Right lobe of liver (tissue), 6 donors: Measurements from ENCODE around the gene ALLC. TPM values are rescaled to one million over a fixed set of nuclear protein-coding genes. Genes with fewer than 3 reads are reported as not detected.

Source experiments
- ATAC-seq, 4 donors: fragments of 200-7000 bp; cut with Tn5 transposase; one replicate each; pipeline ENCODE4 v1.9.1; 2020; ENCODE audit warnings: mild to moderate bottlenecking in 4 of 4, moderate library complexity in 4 of 4
- DNase-seq, 3 donors: peaks; one replicate each; pipeline ENCODE4 v3.0.0-alpha.2; 2020
- H3K27ac ChIP-seq, 3 donors: fragments of 200-600 bp; one replicate each; pipeline ENCODE4 v1.8.0; 2022
- H3K27me3 ChIP-seq, 2 donors: fragments of 200-600 bp; one replicate each; pipeline ENCODE4 v1.8.0; 2022
- H3K36me3 ChIP-seq, 4 donors: fragments of 200-600 bp; sonication (generic) in 1 of 4; one replicate each; pipeline versions ENCODE4 v1.5.1 to v1.8.0; 2017 to 2022; ENCODE audit warnings: control low read depth in 1 of 4
- H3K4me1 ChIP-seq, 4 donors: fragments of 200-600 bp; sonication (generic) in 1 of 4; one replicate each; pipeline versions ENCODE4 v1.5.1 to v1.8.0; 2017 to 2022; ENCODE audit warnings: control low read depth in 1 of 4
- H3K4me3 ChIP-seq, 3 donors: fragments of 200-600 bp; one replicate each; pipeline ENCODE4 v1.8.0; 2022
- H3K9me3 ChIP-seq, 4 donors: fragments of 200-600 bp; sonication (generic) in 1 of 4; one replicate each; pipeline versions ENCODE4 v1.5.1 to v1.8.0; 2017 to 2022; ENCODE audit warnings: control low read depth in 1 of 4
- POLR2A ChIP-seq: fragments of 450-650 bp; IDR thresholded peaks from one replicate; pipeline ENCODE4 v1.6.1; 2017; ENCODE audit warnings: antibody characterized with exemption, mild to moderate bottlenecking
- WGBS: methylation state at CpG from one replicate; pipeline ENCODE4 v1.1.6; 2018; ENCODE audit warnings: low coverage, low lambda C conversion rate; ENCODE audit not compliant: insufficient coverage; ENCODE audit errors: missing lambda C conversion rate; 5-methylcytosine and 5-hydroxymethylcytosine counted together
- intact Hi-C, 2 donors: fragments of 100-400 bp; cut with DNase I; formaldehyde crosslinking; loops; one replicate each; pipeline versions ENCODE4 v1.11.2 to v1.14.1; 2022
- total RNA-seq, 6 experiments: library from RNA; depleted of rRNA in 2 of 6; stranded (reverse); fragments of >200 nt in 2 of 6; fragmentation: NEBNext Ultra II Directional in 3 of 6; extraction: Animal tissue kit (Norgen Biotek cat#: 25700) in 3 of 6; gene quantifications; one replicate each; pipeline versions ENCODE4 v1.1.0 to v1.2.4, GENCODE V29; 2016 to 2023
- TF ChIP-seq, protein P1 (sequence below), 4 donors: fragments of 200-600 bp in 3 of 4; fragments of 450-650 bp in 1 of 4; IDR thresholded peaks; one replicate each; pipeline versions ENCODE4 v1.5.1 to v1.8.0; 2016 to 2022; ENCODE audit warnings: antibody characterized with exemption in 4 of 4, mild to moderate bottlenecking in 2 of 4
- donor health status: DM: no; HTN: yes; CAD: no.
- donor health status: DM: no; HTN: no; CAD: no.
- donor health status: DM: no; HTN: no; CAD: no.
- donor health status: DM: no; HTN: yes; CAD: no.
- donor health status: DM: no; HTN: yes; CAD: no.

The ALLC gene
- total RNA-seq, 6 experiments from 2014 or later = 0.18 to 0.63 (median 0.31) TPM; not detected in 1

DNA sequence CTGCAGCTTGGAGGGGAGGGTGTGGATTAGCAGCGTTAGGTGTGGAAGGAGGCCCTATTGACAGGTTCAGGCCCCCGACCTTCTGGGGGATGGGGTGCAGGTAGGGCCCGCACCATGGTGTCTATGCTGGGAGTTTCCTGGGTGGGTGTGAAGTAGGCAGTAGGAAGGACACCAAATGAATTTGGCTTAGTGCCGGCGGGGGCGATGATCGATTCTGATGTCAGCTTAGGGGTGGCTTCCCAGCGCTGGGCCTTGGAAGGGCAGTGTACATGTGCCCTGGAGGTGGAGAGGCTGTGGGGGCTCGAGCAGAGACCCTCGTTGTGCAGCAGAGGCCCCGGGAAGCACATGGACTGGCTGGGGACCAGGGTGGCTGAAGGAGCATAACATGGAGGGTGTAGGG is 67.0 kb downstream of the ALLC start:
- 53% methylated on average over 11 of the region's 11 CpGs for WGBS
- Histone ChIP-seq H3K36me3 (no peaks in the 10 kb centered on the region), H3K4me1 (peaks cover 0 to 4% (median 0%) of the 10 kb centered on the region in 4 donors), H3K4me3 (no peak overlapping the region), H3K27me3 (no peaks in the 10 kb centered on the region), H3K27ac (no peak overlapping the region), H3K9me3 (no peaks in the 10 kb centered on the region)
- no peak for TF ChIP-seq POLR2A
- TF ChIP-seq, protein P1, sequence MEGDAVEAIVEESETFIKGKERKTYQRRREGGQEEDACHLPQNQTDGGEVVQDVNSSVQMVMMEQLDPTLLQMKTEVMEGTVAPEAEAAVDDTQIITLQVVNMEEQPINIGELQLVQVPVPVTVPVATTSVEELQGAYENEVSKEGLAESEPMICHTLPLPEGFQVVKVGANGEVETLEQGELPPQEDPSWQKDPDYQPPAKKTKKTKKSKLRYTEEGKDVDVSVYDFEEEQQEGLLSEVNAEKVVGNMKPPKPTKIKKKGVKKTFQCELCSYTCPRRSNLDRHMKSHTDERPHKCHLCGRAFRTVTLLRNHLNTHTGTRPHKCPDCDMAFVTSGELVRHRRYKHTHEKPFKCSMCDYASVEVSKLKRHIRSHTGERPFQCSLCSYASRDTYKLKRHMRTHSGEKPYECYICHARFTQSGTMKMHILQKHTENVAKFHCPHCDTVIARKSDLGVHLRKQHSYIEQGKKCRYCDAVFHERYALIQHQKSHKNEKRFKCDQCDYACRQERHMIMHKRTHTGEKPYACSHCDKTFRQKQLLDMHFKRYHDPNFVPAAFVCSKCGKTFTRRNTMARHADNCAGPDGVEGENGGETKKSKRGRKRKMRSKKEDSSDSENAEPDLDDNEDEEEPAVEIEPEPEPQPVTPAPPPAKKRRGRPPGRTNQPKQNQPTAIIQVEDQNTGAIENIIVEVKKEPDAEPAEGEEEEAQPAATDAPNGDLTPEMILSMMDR (IDR thresholded peaks at IDR 0.05) = no peak
- DNase-seq = no peak
- no peak for ATAC-seq
- intact Hi-C loops = no loop called here

DNA sequence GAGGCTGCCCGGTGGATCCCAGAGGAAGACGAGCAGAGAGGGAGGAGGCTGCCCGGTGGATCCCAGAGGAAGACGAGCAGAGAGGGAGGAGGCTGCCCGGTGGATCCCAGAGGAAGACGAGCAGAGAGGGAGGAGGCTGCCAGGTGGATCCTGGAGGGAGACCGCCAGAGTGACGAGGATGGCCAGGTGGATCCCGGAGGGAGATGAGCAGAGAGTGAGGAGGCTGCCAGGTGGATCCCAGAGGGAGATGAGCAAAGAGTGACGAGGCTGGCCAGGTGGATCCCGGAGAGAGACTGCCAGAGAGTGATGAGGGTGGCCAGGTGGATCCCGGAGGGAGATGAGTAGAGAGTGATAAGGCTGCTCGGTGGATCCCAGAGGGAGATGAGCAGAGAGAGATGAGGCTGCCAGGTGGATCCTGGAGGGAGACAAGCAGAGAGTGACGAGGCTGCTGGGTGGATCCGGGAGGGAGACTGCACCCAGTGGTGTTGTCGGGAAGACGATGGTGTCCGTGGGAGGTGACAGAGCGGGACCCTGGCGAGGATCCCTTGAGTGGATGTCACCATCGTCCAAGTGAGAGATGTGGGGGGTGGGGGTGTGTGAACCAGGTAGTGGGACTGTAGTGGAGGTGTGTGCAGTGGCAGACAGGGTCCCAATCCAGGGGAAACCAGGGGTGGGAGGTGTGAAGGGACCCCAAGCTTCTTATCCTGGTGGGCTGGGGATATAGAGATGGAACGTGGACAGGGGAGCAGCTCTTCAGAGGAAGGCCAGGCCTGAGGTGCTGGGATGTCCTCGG is 67.7 kb downstream of the ALLC start:
- Histone ChIP-seq H3K27me3 (no peaks in the 10 kb centered on the region), H3K9me3 (no peaks in the 10 kb centered on the region), H3K27ac (no peak overlapping the region), H3K4me3 (no peak overlapping the region), H3K36me3 (no peaks in the 10 kb centered on the region), H3K4me1 (peaks cover 0 to 4% (median 0%) of the 10 kb centered on the region in 4 donors)
- intact Hi-C loops = no loop called here
- peak in 1 of 4 donors; percentile 43 for ATAC-seq
- WGBS = 40% methylated on average over 8 of the region's 23 CpGs
- DNase-seq = no peak
- TF ChIP-seq POLR2A = no peak
- TF ChIP-seq, protein P1 (IDR thresholded peaks at IDR 0.05) = no peak

DNA sequence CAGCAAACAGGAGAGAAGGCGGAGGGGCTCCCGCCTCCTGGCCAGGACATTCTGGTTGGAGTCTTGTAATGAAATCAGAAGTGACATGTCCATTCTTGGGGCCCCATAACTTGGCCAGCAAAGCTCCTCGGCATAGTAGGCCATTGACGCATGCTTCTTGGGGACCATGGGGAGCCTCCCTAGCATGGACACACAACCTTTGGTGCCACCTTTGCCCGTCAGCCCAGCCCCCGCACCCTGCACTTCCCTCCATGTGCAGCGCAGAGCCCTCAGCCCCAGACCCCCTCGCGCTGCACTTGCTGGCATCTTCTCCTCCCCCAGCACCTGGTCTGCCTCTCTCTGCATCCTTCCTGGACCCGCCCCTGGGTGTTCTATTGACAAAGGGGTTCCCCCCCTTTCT is 68.5 kb downstream of the ALLC start:
- 77% methylated on average over 3 of the region's 10 CpGs for WGBS
- Histone ChIP-seq H3K4me1 (peaks cover 0 to 4% (median 0%) of the 10 kb centered on the region in 4 donors), H3K27ac (no peak overlapping the region), H3K9me3 (no peaks in the 10 kb centered on the region), H3K4me3 (no peak overlapping the region), H3K36me3 (no peaks in the 10 kb centered on the region), H3K27me3 (no peaks in the 10 kb centered on the region)
- TF ChIP-seq POLR2A = no peak
- TF ChIP-seq, protein P1 (IDR thresholded peaks at IDR 0.05) = no peak
- no peak for DNase-seq
- intact Hi-C loops = no loop called here
- ATAC-seq = no peak

DNA sequence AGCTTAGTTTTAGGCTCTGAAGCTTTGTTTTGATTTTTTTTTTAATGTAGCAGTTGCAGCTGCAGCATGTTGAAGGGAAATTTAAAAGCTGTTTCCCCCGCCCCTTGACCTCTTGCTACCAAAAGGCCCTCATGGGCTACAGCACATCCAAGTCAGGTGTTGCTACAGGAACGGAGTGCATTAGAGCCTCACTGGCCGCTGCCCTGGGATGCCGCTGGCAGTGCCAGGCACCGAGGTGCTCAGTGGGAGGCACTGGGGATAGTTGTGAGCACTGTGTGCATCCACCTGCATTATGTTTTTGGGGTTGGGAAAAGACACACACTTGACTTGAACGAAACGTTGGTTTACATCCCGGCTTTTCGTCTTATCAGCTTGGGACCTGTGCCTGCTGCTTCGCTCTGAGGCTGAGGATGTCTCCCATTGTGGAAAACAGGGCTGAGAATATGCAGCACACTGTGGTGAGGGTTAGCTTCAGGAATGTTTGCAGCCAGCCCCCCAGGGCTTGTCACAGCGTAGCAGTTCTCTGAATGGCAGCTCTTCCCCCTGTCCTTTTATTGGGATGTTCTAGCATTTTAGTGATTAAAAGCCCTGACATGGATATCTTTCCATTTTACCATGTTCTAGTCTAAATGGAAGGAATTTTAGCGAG is 69.5 kb downstream of the ALLC start:
- no peak overlapping the region for H3K4me3 ChIP-seq
- intact Hi-C loops = no loop called here
- DNase-seq (no peak), ATAC-seq (no peak)
- H3K36me3 ChIP-seq = no peaks in the 10 kb centered on the region
- 28% methylated on average over 4 of the region's 12 CpGs for WGBS
- TF ChIP-seq, protein P1 (IDR thresholded peaks at IDR 0.05) = no peak
- TF ChIP-seq POLR2A = no peak
- no peak overlapping the region for H3K27ac ChIP-seq
- peaks cover 0 to 4% (median 0%) of the 10 kb centered on the region in 4 donors for H3K4me1 ChIP-seq
- no peaks in the 10 kb centered on the region for H3K27me3 ChIP-seq
- H3K9me3 ChIP-seq = no peaks in the 10 kb centered on the region
